Measurements from ENCODE around the gene PSMD14. TPM values are rescaled to one million over a fixed set of nuclear protein-coding genes. Genes with fewer than 3 reads are reported as not detected.

PSMD14 gene
- total RNA-seq, 2 experiments from 2014 or later, result 91.4 to 93.8 TPM

- Mint-ChIP-seq H3K4me1 (peaks cover 11% of the 10 kb centered on the region), H3K36me3 (peaks cover 17% of the 10 kb centered on the region), H3K4me3 (no peak overlapping the region), H3K9me3 (no peaks in the 10 kb centered on the region), H3K27me3 (no peaks in the 10 kb centered on the region), H3K27ac (no peak overlapping the region)
- no peak for DNase-seq
Observed at GRCh38 chr2:161386228-161386824, 78.1 kb downstream of the PSMD14 start.

- H3K4me3 Mint-ChIP-seq, result no peak overlapping the region
- no peaks in the 10 kb centered on the region for H3K9me3 Mint-ChIP-seq
- H3K27ac Mint-ChIP-seq, result no peak overlapping the region
- peaks cover 28% of the 10 kb centered on the region for H3K36me3 Mint-ChIP-seq
- peaks cover 11% of the 10 kb centered on the region for H3K4me1 Mint-ChIP-seq
- no peaks in the 10 kb centered on the region for H3K27me3 Mint-ChIP-seq
- DNase-seq, result no peak
Observed at GRCh38 chr2:161388146-161388779, 80.0 kb downstream of the PSMD14 start.

- no peak for DNase-seq
- Mint-ChIP-seq H3K27me3 (no peaks in the 10 kb centered on the region), H3K4me1 (peaks cover 1% of the 10 kb centered on the region), H3K4me3 (no peak overlapping the region), H3K9me3 (no peaks in the 10 kb centered on the region), H3K36me3 (peaks cover 46% of the 10 kb centered on the region), H3K27ac (no peak overlapping the region)
Observed at GRCh38 chr2:161391737-161392506, 83.7 kb downstream of the PSMD14 start.

- Mint-ChIP-seq H3K27ac (no peak overlapping the region), H3K36me3 (peaks cover 46% of the 10 kb centered on the region), H3K27me3 (no peaks in the 10 kb centered on the region), H3K4me1 (no peaks in the 10 kb centered on the region), H3K4me3 (no peak overlapping the region), H3K9me3 (no peaks in the 10 kb centered on the region)
- DNase-seq, result no peak
Observed at GRCh38 chr2:161400076-161400475, 91.9 kb downstream of the PSMD14 start.

- no peak for DNase-seq
- no peaks in the 10 kb centered on the region for H3K27me3 Mint-ChIP-seq
- H3K9me3 Mint-ChIP-seq, result no peaks in the 10 kb centered on the region
- no peaks in the 10 kb centered on the region for H3K4me1 Mint-ChIP-seq
- peaks cover 26% of the 10 kb centered on the region for H3K36me3 Mint-ChIP-seq
- no peak overlapping the region for H3K4me3 Mint-ChIP-seq
- no peak overlapping the region for H3K27ac Mint-ChIP-seq
Observed at GRCh38 chr2:161402297-161402696, 94.1 kb downstream of the PSMD14 start.

- no peak overlapping the region for H3K27ac Mint-ChIP-seq
- H3K9me3 Mint-ChIP-seq, result no peaks in the 10 kb centered on the region
- no peak overlapping the region for H3K4me3 Mint-ChIP-seq
- no peaks in the 10 kb centered on the region for H3K4me1 Mint-ChIP-seq
- peaks cover 19% of the 10 kb centered on the region for H3K36me3 Mint-ChIP-seq
- no peaks in the 10 kb centered on the region for H3K27me3 Mint-ChIP-seq
- DNase-seq, result no peak
Observed at GRCh38 chr2:161406316-161406715, 98.1 kb downstream of the PSMD14 start.

- H3K36me3 Mint-ChIP-seq, result peaks cover 18% of the 10 kb centered on the region
- H3K9me3 Mint-ChIP-seq, result no peaks in the 10 kb centered on the region
- H3K27ac Mint-ChIP-seq, result no peak overlapping the region
- no peaks in the 10 kb centered on the region for H3K4me1 Mint-ChIP-seq
- no peak overlapping the region for H3K4me3 Mint-ChIP-seq
- no peak for DNase-seq
- H3K27me3 Mint-ChIP-seq, result no peaks in the 10 kb centered on the region
Observed at GRCh38 chr2:161407597-161407996, 99.4 kb downstream of the PSMD14 start.

GRCh38 chr2:161409308-161409907, 101.2 kb downstream of the PSMD14 start:
- Mint-ChIP-seq H3K27ac (no peak overlapping the region), H3K4me3 (no peak overlapping the region), H3K4me1 (peaks cover 3% of the 10 kb centered on the region), H3K36me3 (peaks cover 19% of the 10 kb centered on the region), H3K9me3 (no peaks in the 10 kb centered on the region), H3K27me3 (peaks cover 9% of the 10 kb centered on the region)
- DNase-seq, result no peak

GRCh38 chr2:161412346-161412745, 104.1 kb downstream of the PSMD14 start:
- peaks cover 36% of the 10 kb centered on the region for H3K27me3 Mint-ChIP-seq

GRCh38 chr2:161414042-161415033, 106.1 kb downstream of the PSMD14 start:
- Mint-ChIP-seq H3K27ac (no peak overlapping the region), H3K9me3 (no peaks in the 10 kb centered on the region), H3K27me3 (peaks cover 56% of the 10 kb centered on the region), H3K4me3 (peak overlapping the region; percentile 67), H3K36me3 (peaks cover 17% of the 10 kb centered on the region), H3K4me1 (peaks cover 41% of the 10 kb centered on the region)
- no peak for DNase-seq

More at GRCh38 chr2:161412346-161412745, 104.1 kb downstream of the PSMD14 start:
- Mint-ChIP-seq H3K4me1 (peaks cover 26% of the 10 kb centered on the region), H3K4me3 (no peak overlapping the region), H3K27ac (no peak overlapping the region), H3K9me3 (no peaks in the 10 kb centered on the region), H3K36me3 (peaks cover 19% of the 10 kb centered on the region)
- DNase-seq, result no peak

- Mint-ChIP-seq H3K36me3 (peaks cover 17% of the 10 kb centered on the region), H3K4me1 (peaks cover 42% of the 10 kb centered on the region), H3K4me3 (peak overlapping the region; percentile 44), H3K27me3 (peaks cover 64% of the 10 kb centered on the region), H3K9me3 (no peaks in the 10 kb centered on the region), H3K27ac (no peak overlapping the region)
- no peak for DNase-seq
Observed at GRCh38 chr2:161415034-161415986, 107.1 kb downstream of the PSMD14 start.

GRCh38 chr2:161415987-161416707, 107.9 kb downstream of the PSMD14 start, which contains the start of gene TBR1:
TBR1 (plus strand) TSS chr2:161416297; CDS start chr2:161416411, 114 bp downstream.
- Mint-ChIP-seq H3K27ac (no peak within 1 kb of the TSS), H3K9me3 (no peaks in the 10 kb centered on the region)

More at GRCh38 chr2:161415987-161416707, 107.9 kb downstream of the PSMD14 start, which contains the start of gene TBR1:
- Mint-ChIP-seq H3K27me3 (peaks cover 73% of the 10 kb centered on the region), H3K36me3 (peaks cover 16% of the 10 kb centered on the region), H3K4me1 (peaks cover 42% of the 10 kb centered on the region), H3K4me3 (peak within 1 kb of the TSS; percentile 44)
- DNase-seq, result no peak

All from activated naive CD8-positive, alpha-beta T cell treated with anti-CD3 and anti-CD28 coated beads for 36 hours (primary cell).